Measurements from ENCODE around the gene PTF1A.
"Not testable (repeated sequence)": the region's sequence is repeated elsewhere in the genome, so short reads cannot be mapped to it uniquely, and the experiment has no call there.

Gene PTF1A

GRCh38 chr10:23204773-23205172 lies 12.7 kb downstream of the PTF1A start:
- Histone ChIP-seq H3K4me1 (ENCODE audit: insufficient read depth, insufficient read length) (no peaks in the 10 kb centered on the region), H3K4me3 (ENCODE audit: insufficient read length, low read depth) (no peak overlapping the region), H3K36me3 (ENCODE audit: insufficient read depth, insufficient read length, low read length) (no peaks in the 10 kb centered on the region), H3K9ac (ENCODE audit: insufficient read length, low read depth) (no peak overlapping the region), H3K9me3 (ENCODE audit: insufficient read depth, low read length) (no peaks in the 10 kb centered on the region), H3K27me3 (ENCODE audit: insufficient read depth, insufficient read length) (peaks cover 27% of the 10 kb centered on the region)
- no peak for DNase-seq (ENCODE audit: low read depth, low spot score)
- TF ChIP-seq YY1 (IDR thresholded peaks at IDR 0.05; ENCODE audit: insufficient read depth, insufficient read length) (no peak), ZNF274 (IDR thresholded peaks at IDR 0.05; ENCODE audit: low read depth, low read length) (no peak), SUZ12 (IDR thresholded peaks at IDR 0.05; ENCODE audit: extremely low read depth, insufficient read depth, insufficient read length) (no peak)

- peaks cover 14% of the 10 kb centered on the region for H3K27me3 ChIP-seq (ENCODE audit: insufficient read depth, insufficient read length)
- no peak for DNase-seq (ENCODE audit: low read depth, low spot score)
- no peak for TF ChIP-seq SUZ12 (IDR thresholded peaks at IDR 0.05; ENCODE audit: extremely low read depth, insufficient read depth, insufficient read length)
Measured at GRCh38 chr10:23205972-23206642, 14.0 kb downstream of the PTF1A start.

DNA sequence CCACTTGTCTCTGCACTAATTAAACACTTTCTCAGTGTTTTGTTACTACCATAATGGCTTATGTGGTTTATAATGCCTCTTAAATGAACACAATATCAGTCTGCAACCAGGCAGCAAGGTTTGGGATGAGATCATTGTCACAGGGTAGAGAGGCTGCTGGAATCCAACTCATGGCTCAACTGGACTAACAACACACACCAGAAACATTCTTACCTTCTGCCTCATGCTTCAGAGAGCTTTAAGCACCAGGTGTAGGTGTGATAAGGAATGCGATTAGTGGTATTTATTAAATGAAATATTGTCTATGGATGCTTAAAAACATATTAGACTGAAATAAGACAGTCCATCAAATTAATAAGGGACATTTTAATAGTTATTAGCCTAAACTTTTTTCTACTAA lies 25.4 kb downstream of the PTF1A start:
- Histone ChIP-seq H3K4me1 (ENCODE audit: insufficient read depth, insufficient read length) (no peaks in the 10 kb centered on the region), H3K9me3 (ENCODE audit: insufficient read depth, low read length) (no peaks in the 10 kb centered on the region), H3K36me3 (ENCODE audit: insufficient read depth, insufficient read length, low read length) (no peaks in the 10 kb centered on the region), H3K27me3 (ENCODE audit: insufficient read depth, insufficient read length) (no peaks in the 10 kb centered on the region), H3K9ac (ENCODE audit: insufficient read length, low read depth) (no peak overlapping the region), H3K4me3 (ENCODE audit: insufficient read length, low read depth) (no peak overlapping the region)
- TF ChIP-seq SUZ12 (IDR thresholded peaks at IDR 0.05; ENCODE audit: extremely low read depth, insufficient read depth, insufficient read length) (no peak), ZNF274 (IDR thresholded peaks at IDR 0.05; ENCODE audit: low read depth, low read length) (no peak)
- DNase-seq (ENCODE audit: low read depth, low spot score), result no peak

More at GRCh38 chr10:23205972-23206642, 14.0 kb downstream of the PTF1A start:
- Histone ChIP-seq H3K4me3 (ENCODE audit: insufficient read length, low read depth) (no peak overlapping the region), H3K9me3 (ENCODE audit: insufficient read depth, low read length) (no peaks in the 10 kb centered on the region), H3K9ac (ENCODE audit: insufficient read length, low read depth) (no peak overlapping the region), H3K4me1 (ENCODE audit: insufficient read depth, insufficient read length) (no peaks in the 10 kb centered on the region), H3K36me3 (ENCODE audit: insufficient read depth, insufficient read length, low read length) (no peaks in the 10 kb centered on the region)

- H3K27me3 ChIP-seq (ENCODE audit: insufficient read depth, insufficient read length), result no peaks in the 10 kb centered on the region
- TF ChIP-seq SUZ12 (IDR thresholded peaks at IDR 0.05; ENCODE audit: extremely low read depth, insufficient read depth, insufficient read length) (no peak), ZNF274 (IDR thresholded peaks at IDR 0.05; ENCODE audit: low read depth, low read length) (no peak), YY1 (IDR thresholded peaks at IDR 0.05; ENCODE audit: insufficient read depth, insufficient read length) (no peak)
- H3K9me3 ChIP-seq (ENCODE audit: insufficient read depth, low read length), result no peaks in the 10 kb centered on the region
- H3K36me3 ChIP-seq (ENCODE audit: insufficient read depth, insufficient read length, low read length), result no peaks in the 10 kb centered on the region
- H3K4me1 ChIP-seq (ENCODE audit: insufficient read depth, insufficient read length), result no peaks in the 10 kb centered on the region
- no peak for DNase-seq (ENCODE audit: low read depth, low spot score)
- no peak overlapping the region for H3K4me3 ChIP-seq (ENCODE audit: insufficient read length, low read depth)
- H3K9ac ChIP-seq (ENCODE audit: insufficient read length, low read depth), result no peak overlapping the region
Measured at GRCh38 chr10:23230582-23230981, 38.5 kb downstream of the PTF1A start.

DNA sequence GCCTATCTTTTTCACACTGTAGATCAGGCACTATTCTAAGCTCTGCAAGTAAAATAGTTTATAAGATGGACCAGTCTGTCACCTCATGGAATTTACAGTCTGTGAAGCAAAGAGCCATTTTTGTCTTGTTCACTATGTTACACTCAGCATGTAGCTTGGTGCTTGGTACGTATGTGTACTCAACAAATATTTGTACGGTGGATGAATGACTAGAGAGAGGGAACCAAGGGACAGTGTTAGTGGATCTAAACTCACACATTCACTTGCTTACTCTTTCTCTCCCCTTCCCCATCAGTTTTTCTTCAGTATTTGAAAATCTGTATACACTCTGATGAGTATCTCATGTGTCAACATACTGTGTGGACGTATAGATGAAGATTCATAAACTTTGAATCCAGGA lies 45.9 kb downstream of the PTF1A start:
- no peak for TF ChIP-seq YY1 (IDR thresholded peaks at IDR 0.05; ENCODE audit: insufficient read depth, insufficient read length)
- no peak for TF ChIP-seq ZNF274 (IDR thresholded peaks at IDR 0.05; ENCODE audit: low read depth, low read length)
- no peak for TF ChIP-seq SUZ12 (IDR thresholded peaks at IDR 0.05; ENCODE audit: extremely low read depth, insufficient read depth, insufficient read length)
- peaks cover 6% of the 10 kb centered on the region; the same call in 1 of the 2 replicates for H3K9me3 ChIP-seq (ENCODE audit: insufficient read depth, low read length)

GRCh38 chr10:23241779-23242178 lies 49.7 kb downstream of the PTF1A start:
- not testable (repeated sequence) for H3K9ac ChIP-seq (ENCODE audit: insufficient read length, low read depth); H3K36me3 ChIP-seq (ENCODE audit: insufficient read depth, insufficient read length, low read length); H3K4me1 ChIP-seq (ENCODE audit: insufficient read depth, insufficient read length); H3K9me3 ChIP-seq (ENCODE audit: insufficient read depth, low read length); H3K4me3 ChIP-seq (ENCODE audit: insufficient read length, low read depth); DNase-seq (ENCODE audit: low read depth, low spot score); H3K27me3 ChIP-seq (ENCODE audit: insufficient read depth, insufficient read length)

More for the DNA sequence above, 45.9 kb downstream of the PTF1A start:
- Histone ChIP-seq H3K9ac (ENCODE audit: insufficient read length, low read depth) (no peak overlapping the region), H3K4me3 (ENCODE audit: insufficient read length, low read depth) (no peak overlapping the region), H3K27me3 (ENCODE audit: insufficient read depth, insufficient read length) (no peaks in the 10 kb centered on the region), H3K36me3 (ENCODE audit: insufficient read depth, insufficient read length, low read length) (no peaks in the 10 kb centered on the region), H3K4me1 (ENCODE audit: insufficient read depth, insufficient read length) (no peaks in the 10 kb centered on the region)
- DNase-seq (ENCODE audit: low read depth, low spot score), result no peak
